Measurements from ENCODE around the gene VANGL2.

DNA sequence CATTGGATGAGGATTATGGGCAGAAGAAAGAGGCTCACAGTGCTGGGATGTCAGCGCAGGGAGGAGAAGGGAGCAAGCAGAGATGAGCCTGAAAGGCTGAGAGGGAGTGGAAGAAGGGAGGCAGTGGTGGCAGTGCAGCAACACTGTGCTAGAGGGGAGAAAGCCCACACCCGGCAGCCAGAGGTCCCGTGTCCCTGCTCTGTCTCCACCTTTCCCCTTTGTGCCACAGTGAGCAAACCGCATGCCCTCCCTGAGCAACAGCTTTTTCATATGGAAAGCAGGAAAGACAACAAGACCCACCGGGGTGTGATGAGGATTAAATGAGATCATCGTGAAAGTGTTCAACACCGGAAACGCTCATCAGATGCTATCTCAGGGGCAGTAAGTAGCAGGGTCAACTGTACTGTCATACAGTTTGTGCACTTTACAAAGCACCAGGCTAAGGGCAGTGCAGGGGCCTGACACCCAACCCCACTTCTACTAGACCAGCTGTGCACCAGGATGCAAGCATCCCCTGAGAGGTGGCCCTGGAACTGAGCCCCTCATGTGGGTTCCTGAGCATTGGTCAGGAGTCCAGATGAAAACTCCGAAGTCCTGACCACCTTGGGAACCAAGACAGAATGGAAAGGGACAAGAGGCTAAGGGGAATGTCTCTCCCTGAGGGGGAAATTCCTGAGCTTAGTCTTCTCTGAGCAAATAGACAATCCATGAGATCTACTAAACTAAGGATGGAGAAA is 24.4 kb upstream of the VANGL2 start:
- TF ChIP-seq, protein P1, sequence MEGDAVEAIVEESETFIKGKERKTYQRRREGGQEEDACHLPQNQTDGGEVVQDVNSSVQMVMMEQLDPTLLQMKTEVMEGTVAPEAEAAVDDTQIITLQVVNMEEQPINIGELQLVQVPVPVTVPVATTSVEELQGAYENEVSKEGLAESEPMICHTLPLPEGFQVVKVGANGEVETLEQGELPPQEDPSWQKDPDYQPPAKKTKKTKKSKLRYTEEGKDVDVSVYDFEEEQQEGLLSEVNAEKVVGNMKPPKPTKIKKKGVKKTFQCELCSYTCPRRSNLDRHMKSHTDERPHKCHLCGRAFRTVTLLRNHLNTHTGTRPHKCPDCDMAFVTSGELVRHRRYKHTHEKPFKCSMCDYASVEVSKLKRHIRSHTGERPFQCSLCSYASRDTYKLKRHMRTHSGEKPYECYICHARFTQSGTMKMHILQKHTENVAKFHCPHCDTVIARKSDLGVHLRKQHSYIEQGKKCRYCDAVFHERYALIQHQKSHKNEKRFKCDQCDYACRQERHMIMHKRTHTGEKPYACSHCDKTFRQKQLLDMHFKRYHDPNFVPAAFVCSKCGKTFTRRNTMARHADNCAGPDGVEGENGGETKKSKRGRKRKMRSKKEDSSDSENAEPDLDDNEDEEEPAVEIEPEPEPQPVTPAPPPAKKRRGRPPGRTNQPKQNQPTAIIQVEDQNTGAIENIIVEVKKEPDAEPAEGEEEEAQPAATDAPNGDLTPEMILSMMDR (IDR thresholded peaks at IDR 0.05; ENCODE audit: poor library complexity, severe bottlenecking) = no peak
- TF ChIP-seq POLR2AphosphoS5 (IDR thresholded peaks at IDR 0.05) (no peak), EZH2 (IDR thresholded peaks at IDR 0.05; ENCODE audit: borderline replicate concordance, insufficient read depth, low read length, poor library complexity, severe bottlenecking) (no peak), MXI1 (conservative IDR thresholded peaks at IDR 0.05; ENCODE audit: poor library complexity, severe bottlenecking) (no peak), TAF1 (IDR thresholded peaks at IDR 0.05; ENCODE audit: low read depth) (no peak)
- TF ChIP-seq, protein P2, sequence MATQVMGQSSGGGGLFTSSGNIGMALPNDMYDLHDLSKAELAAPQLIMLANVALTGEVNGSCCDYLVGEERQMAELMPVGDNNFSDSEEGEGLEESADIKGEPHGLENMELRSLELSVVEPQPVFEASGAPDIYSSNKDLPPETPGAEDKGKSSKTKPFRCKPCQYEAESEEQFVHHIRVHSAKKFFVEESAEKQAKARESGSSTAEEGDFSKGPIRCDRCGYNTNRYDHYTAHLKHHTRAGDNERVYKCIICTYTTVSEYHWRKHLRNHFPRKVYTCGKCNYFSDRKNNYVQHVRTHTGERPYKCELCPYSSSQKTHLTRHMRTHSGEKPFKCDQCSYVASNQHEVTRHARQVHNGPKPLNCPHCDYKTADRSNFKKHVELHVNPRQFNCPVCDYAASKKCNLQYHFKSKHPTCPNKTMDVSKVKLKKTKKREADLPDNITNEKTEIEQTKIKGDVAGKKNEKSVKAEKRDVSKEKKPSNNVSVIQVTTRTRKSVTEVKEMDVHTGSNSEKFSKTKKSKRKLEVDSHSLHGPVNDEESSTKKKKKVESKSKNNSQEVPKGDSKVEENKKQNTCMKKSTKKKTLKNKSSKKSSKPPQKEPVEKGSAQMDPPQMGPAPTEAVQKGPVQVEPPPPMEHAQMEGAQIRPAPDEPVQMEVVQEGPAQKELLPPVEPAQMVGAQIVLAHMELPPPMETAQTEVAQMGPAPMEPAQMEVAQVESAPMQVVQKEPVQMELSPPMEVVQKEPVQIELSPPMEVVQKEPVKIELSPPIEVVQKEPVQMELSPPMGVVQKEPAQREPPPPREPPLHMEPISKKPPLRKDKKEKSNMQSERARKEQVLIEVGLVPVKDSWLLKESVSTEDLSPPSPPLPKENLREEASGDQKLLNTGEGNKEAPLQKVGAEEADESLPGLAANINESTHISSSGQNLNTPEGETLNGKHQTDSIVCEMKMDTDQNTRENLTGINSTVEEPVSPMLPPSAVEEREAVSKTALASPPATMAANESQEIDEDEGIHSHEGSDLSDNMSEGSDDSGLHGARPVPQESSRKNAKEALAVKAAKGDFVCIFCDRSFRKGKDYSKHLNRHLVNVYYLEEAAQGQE (IDR thresholded peaks at IDR 0.05; ENCODE audit: borderline replicate concordance) = no peak

Data from neural cell (in vitro differentiated cells).